ENCODE measurements around the gene WNT7A. TPM values are rescaled to one million over a fixed set of nuclear protein-coding genes. Genes with fewer than 3 reads are reported as not detected.

WNT7A gene
- total and polyA plus RNA-seq, 2 donors (not counting 3 experiments of a cell fraction or from before 2014, with no cell fraction given): not detected

DNA sequence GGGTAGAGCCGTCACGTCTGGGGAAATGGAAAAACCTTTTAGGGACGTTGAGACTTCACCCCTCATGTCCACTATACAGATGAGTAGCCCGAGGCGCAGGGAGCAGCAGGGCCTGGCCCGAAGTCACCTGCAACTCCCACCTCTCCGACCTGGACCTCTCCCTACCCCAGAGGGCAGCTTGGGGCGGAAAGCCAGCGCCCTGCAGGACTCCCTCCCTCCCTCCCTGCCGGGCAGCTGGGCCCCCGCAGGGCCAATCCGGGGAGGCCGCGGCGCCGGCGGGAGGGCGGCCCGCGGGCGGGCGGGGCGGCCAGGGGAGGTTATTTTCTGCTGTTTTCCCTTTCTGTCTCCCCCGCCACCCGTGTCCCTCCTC is 2.0 kb downstream of the WNT7A start:
- POLR2A ChIA-PET: no interaction called here
- Histone ChIP-seq H3K79me2 (ENCODE audit: control insufficient read depth, insufficient read depth, low read length) (no peaks in the 10 kb centered on the region), H3K36me3 (ENCODE audit: control insufficient read depth in 2 of 2, extremely low read depth in 1 of 2, insufficient read depth in 2 of 2, low read length in 2 of 2) (no peaks in the 10 kb centered on the region), H3K4me2 (ENCODE audit: insufficient read depth, low read length) (no peak overlapping the region), H4K20me1 (replicated peaks; ENCODE audit: control insufficient read depth, extremely low read depth, insufficient read depth, low read length) (no peaks in the 10 kb centered on the region), H2AFZ (ENCODE audit: low read depth, low read length) (no peak overlapping the region), H3K9me3 (replicated peaks; ENCODE audit: control insufficient read depth, insufficient read depth, low read length) (no peaks in the 10 kb centered on the region), H3K4me1 (ENCODE audit: control insufficient read depth, extremely low read depth, insufficient read depth, low read length) (no peaks in the 10 kb centered on the region), H3K27me3 (ENCODE audit: control insufficient read depth in 2 of 2, insufficient read depth in 2 of 2, low read length in 2 of 2) (peaks cover 41 to 48% of the 10 kb centered on the region in 2 experiments), H3K4me3 (replicated peaks in 1 of 3; ENCODE audit: insufficient read depth in 1 of 3, low read depth in 1 of 3, low read length in 3 of 3) (no peak overlapping the region), H3K9me1 (replicated peaks; ENCODE audit: control insufficient read depth, extremely low read depth, insufficient read depth, low read length) (no peaks in the 10 kb centered on the region), H3K9ac (replicated peaks; ENCODE audit: extremely low read depth, insufficient read depth, low read length) (no peak overlapping the region), H3K27ac (ENCODE audit: insufficient read depth, low read depth, low read length) (no peak overlapping the region)
- BruUV-seq (replicated peaks): no TSS peak
- dilution Hi-C loops (cut with MboI; ENCODE audit: extremely low pct_ligation_motif_present, low sequenced_read_pairs) (no loop called here), intact Hi-C loops (cut with micrococcal nuclease) (no loop called here)
- FAIRE-seq (no peak), DNase-seq (ENCODE audit: low read depth, low spot score) (no peak)
- CTCF ChIA-PET: no interaction called here
- TF ChIP-seq EZH2 (IDR thresholded peaks at IDR 0.05; ENCODE audit: borderline replicate concordance, low read depth, low read length, severe bottlenecking) (peak; percentile 34), POLR2A (IDR thresholded peaks at IDR 0.05; ENCODE audit: low read depth, low read length) (no peak)

GRCh38 chr3:13876451-13877100 is 3.3 kb downstream of the WNT7A start:
- no peak overlapping the region for H3K4me2 ChIP-seq (ENCODE audit: insufficient read depth, low read length)
- ChIA-PET POLR2A (no interaction called here), CTCF (interaction anchor here (1.3 kb wide), 1 partner anchor 20 kb away, joined by 6 read pairs; no protein-coding TSS in a partner anchor)
- H3K4me1 ChIP-seq (ENCODE audit: control insufficient read depth, extremely low read depth, insufficient read depth, low read length): no peaks in the 10 kb centered on the region
- DNase-seq (ENCODE audit: low read depth, low spot score) (no peak), FAIRE-seq (no peak)
- H3K4me3 ChIP-seq (replicated peaks in 1 of 3; ENCODE audit: insufficient read depth in 1 of 3, low read depth in 1 of 3, low read length in 3 of 3): no peak overlapping the region
- H3K9me3 ChIP-seq (replicated peaks; ENCODE audit: control insufficient read depth, insufficient read depth, low read length): no peaks in the 10 kb centered on the region
- no peak overlapping the region for H2AFZ ChIP-seq (ENCODE audit: low read depth, low read length)
- TF ChIP-seq FOS (IDR thresholded peaks at IDR 0.05; ENCODE audit: borderline replicate concordance, insufficient read depth, low read length) (no peak), JUN (IDR thresholded peaks at IDR 0.05; ENCODE audit: borderline replicate concordance, insufficient read depth, insufficient read length, low read depth) (no peak), POLR2A (IDR thresholded peaks at IDR 0.05; ENCODE audit: low read depth, low read length) (no peak), GATA2 (IDR thresholded peaks at IDR 0.05; ENCODE audit: insufficient read depth, insufficient read length, low read depth, low read length) (no peak), MYC (IDR thresholded peaks at IDR 0.05; ENCODE audit: low read depth, low read length) (no peak), POLR2AphosphoS5 (IDR thresholded peaks at IDR 0.05; ENCODE audit: insufficient read depth, low read depth, low read length) (no peak), EZH2 (IDR thresholded peaks at IDR 0.05; ENCODE audit: borderline replicate concordance, low read depth, low read length, severe bottlenecking) (no peak)
- TF ChIP-seq, protein P1, sequence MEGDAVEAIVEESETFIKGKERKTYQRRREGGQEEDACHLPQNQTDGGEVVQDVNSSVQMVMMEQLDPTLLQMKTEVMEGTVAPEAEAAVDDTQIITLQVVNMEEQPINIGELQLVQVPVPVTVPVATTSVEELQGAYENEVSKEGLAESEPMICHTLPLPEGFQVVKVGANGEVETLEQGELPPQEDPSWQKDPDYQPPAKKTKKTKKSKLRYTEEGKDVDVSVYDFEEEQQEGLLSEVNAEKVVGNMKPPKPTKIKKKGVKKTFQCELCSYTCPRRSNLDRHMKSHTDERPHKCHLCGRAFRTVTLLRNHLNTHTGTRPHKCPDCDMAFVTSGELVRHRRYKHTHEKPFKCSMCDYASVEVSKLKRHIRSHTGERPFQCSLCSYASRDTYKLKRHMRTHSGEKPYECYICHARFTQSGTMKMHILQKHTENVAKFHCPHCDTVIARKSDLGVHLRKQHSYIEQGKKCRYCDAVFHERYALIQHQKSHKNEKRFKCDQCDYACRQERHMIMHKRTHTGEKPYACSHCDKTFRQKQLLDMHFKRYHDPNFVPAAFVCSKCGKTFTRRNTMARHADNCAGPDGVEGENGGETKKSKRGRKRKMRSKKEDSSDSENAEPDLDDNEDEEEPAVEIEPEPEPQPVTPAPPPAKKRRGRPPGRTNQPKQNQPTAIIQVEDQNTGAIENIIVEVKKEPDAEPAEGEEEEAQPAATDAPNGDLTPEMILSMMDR (IDR thresholded peaks at IDR 0.05; ENCODE audit: extremely low read depth in 1 of 2, insufficient read depth in 1 of 2, low read depth in 1 of 2, low read length in 2 of 2): no peak
- TF ChIP-seq, protein P2, sequence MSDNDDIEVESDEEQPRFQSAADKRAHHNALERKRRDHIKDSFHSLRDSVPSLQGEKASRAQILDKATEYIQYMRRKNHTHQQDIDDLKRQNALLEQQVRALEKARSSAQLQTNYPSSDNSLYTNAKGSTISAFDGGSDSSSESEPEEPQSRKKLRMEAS (IDR thresholded peaks at IDR 0.05; ENCODE audit: insufficient read depth, insufficient read length): no peak
- dilution Hi-C loops (cut with MboI; ENCODE audit: extremely low pct_ligation_motif_present, low sequenced_read_pairs) (no loop called here), intact Hi-C loops (cut with micrococcal nuclease) (no loop called here)
- H3K27me3 ChIP-seq (ENCODE audit: control insufficient read depth in 2 of 2, insufficient read depth in 2 of 2, low read length in 2 of 2): peaks cover 36 to 47% of the 10 kb centered on the region in 2 experiments
- H3K9ac ChIP-seq (replicated peaks; ENCODE audit: extremely low read depth, insufficient read depth, low read length): no peak overlapping the region
- H3K9me1 ChIP-seq (replicated peaks; ENCODE audit: control insufficient read depth, extremely low read depth, insufficient read depth, low read length): no peaks in the 10 kb centered on the region
- no peaks in the 10 kb centered on the region for H3K79me2 ChIP-seq (ENCODE audit: control insufficient read depth, insufficient read depth, low read length)
- H4K20me1 ChIP-seq (replicated peaks; ENCODE audit: control insufficient read depth, extremely low read depth, insufficient read depth, low read length): no peaks in the 10 kb centered on the region
- H3K36me3 ChIP-seq (ENCODE audit: control insufficient read depth in 2 of 2, extremely low read depth in 1 of 2, insufficient read depth in 2 of 2, low read length in 2 of 2): no peaks in the 10 kb centered on the region
- no TSS peak for BruUV-seq (replicated peaks)
- no peak overlapping the region for H3K27ac ChIP-seq (ENCODE audit: insufficient read depth, low read depth, low read length)
